GM19324 (cell line): ENCODE data around the gene ARID3C.

Experiments
- ATAC-seq: cut with Tn5 transposase; IDR thresholded peaks from one replicate; pipeline ENCODE4 v1.9.1; 2021; ENCODE audit warnings: mild to moderate bottlenecking, moderate library complexity; ENCODE audit not compliant: unreplicated experiment, low FRiP score

ARID3C gene

DNA sequence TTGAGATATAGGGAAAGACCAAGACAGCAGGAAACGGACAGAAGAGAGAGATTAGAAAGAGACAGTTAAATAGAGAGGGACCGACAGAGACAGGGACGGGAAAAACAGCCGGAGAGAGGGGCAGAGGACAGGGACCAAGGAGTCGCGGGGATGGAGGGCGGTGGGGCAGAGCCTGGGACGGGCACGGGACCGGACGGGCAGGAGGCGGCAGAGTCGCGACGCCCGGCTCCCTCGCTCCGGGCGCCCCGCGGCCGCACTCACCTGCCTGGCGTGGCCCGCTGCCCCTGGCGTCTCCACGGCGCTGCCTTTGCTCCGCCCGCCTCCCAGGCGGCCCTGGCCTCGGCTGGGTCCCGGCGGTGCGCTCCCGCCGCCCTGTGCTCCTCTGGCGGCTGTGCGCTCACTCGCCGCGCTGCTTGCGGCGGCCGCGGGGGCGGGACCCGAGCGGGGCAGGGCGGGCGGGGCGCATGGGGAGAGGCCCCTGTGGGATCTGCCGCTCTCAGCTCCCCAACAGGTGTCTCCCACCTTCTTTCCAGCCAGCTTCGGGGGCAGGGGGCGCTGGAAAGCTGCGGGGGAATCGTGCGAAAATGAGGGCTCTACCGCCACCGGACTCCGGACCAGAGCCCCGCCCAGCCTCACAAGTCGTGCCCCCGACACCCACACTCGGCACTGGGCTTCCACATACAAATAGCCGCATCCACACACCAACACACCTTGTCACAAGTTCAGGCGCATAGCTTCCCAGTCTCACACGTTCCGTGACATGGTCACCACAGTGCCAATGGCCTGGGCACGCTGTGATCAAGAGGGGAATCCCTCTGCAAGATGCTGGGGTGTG lies at the start of gene ARID3C:
TSS of gene ARID3C (minus strand) at position 411 of the 835 bp plus-strand sequence. CDS start 1,052 bp downstream, outside the sequence.
- ATAC-seq, result no peak

DNA sequence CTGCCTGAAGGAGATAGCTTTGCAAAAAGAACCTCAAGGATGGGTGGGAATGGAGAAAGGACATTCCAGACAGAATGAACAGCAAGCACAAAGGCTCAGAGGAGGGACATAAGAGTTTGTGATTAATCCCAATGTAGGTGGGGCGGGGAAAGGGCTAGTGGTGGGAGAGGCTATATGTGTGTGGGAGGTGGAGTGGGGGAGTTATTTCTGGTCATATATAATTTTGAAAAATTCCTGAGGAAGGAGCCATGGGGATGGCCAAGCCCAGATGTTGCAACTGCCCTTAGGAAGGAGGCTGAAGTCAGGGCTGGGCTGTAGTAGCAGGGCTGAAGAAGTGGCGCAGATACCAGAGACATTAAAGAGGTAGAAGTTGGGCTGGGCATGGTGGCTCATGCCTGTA lies 47.0 kb upstream of the ARID3C start:
- no peak for ATAC-seq

DNA sequence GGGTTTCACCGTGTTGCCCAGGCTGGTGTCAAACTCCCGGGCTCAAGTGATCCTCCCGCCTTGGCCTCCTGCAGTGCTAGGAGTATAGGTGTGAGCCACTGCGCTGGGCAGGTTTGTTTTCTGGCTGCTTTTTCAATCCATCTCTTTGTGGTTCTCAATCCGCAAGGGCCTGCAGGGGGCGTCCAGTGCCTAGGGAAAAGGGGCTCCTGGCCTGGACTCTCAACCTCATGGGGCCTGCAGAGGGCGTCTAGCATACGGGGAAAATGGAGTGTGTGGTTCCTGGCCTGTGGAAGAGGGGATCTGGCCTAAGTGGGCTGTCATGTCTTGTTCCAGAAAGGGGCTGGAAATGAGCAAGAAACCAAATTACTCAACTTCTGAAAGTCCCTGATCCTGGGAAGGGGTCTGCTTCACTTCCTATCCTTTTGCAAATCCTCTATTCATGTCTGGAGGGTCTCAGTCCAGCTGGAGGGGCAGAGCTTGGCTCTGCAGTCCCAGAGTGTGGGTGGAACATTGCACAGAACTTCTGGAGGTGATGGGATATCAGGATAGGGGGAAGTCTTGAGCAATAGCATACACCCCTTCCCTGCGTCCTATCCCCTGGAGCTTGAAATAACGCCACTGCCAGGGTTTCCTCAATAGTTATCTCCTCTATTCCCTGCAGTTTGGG lies 46.3 kb upstream of the ARID3C start:
- no peak for ATAC-seq

- ATAC-seq, result no peak
Observed at GRCh38 chr9:34674440-34674839, 45.6 kb upstream of the ARID3C start.

GRCh38 chr9:34671307-34671706 lies 42.4 kb upstream of the ARID3C start:
- no peak for ATAC-seq

GRCh38 chr9:34669809-34670562 lies 41.1 kb upstream of the ARID3C start:
- no peak for ATAC-seq

DNA sequence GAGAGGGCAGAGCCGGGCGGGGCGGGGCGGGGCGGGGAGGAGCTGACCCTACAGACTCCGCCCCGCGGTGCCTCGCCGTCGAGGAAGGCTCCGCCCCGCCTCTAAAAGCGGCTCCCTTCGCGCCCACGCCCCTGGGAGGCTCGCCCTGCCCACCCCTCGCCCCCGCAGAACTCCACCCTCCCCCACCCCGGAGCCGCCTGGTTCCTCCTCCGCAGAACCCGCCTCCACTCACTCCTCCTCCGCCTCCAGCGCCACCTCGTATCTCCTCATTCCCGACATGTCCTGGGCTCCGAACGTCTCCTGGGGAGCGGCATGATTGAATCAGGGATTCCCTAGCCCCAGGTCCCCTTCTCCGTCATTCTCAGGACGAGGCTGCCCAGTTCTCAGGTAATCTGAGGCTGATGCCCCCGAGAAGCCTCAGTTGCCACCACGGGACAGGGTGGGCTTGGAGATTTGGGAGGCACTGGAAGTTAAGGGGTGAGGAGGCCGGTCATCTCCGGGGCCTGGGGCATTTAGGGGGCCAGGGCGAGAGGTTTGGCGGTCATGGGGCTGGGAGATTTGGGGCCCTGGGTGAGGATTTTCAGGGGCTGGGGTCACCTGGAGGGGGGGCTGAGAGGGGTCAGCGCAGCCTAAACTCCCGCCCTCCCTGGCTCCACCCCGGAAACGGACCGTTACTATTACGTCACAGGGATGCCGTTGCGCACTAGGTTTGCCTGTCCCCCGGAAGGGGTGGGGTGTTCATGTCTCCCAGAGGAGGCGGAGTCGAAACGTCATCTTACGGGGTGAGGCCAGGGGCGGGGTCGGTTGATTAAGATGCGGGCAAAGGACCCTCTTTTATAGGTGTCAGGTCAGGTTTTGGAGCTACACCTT lies 36.8 kb upstream of the ARID3C start:
- ATAC-seq, result peak; percentile 74

- peak; percentile 20 for ATAC-seq
Observed at GRCh38 chr9:34665067-34665380, 36.2 kb upstream of the ARID3C start.

GRCh38 chr9:34664281-34665066 lies 35.6 kb upstream of the ARID3C start:
- no peak for ATAC-seq

DNA sequence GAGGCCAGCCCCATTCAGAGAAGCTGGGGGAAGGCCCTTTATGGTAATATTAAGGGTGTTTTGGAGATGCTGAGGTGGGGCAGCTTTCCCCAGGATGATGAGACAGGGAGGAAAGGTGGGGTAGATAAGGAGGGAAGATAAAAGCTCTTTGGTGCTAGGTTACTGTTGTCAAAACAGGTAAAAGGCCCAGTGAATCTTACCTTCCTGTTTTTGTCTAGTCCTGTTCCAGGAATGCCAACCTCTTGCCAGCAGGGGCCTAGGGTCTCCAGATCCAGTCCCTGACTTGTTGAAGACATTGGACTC lies 34.4 kb upstream of the ARID3C start:
- no peak for ATAC-seq

GRCh38 chr9:34662526-34663302 lies 33.8 kb upstream of the ARID3C start, which contains the start of gene CCL27:
TSS of gene CCL27 (minus strand) at chr9:34662657. CDS start at chr9:34662633, 24 bp downstream.
- no peak for ATAC-seq

DNA sequence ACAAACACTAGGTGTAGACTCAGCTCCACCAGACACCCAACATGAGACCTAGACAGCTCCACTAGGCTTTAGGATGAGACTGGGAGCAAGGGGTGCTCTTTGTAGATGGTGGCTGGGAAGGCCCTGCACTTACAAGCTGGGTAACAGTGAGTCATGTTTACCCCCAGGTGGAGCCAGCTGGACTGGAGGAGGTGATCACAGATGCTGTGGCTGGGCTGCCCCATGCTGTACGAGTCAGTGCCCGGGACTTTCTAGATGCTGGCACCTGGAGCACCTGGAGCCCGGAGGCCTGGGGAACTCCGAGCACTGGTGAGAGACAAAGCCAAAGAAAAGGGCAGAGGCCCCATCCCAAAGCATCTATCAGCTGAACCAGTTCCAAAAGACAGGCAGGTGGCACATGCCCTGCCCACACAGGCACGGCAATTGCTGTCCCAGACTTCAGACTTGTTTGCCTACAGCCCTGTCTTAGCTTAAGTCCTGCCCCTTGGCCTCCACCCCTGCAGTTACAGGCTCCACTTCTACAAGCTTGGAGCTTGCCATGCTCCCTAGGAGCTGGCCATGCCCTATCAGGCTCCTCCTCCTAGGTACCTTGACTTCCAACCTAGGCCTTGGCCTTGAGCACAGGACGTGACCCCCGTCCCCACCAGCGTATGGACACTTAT lies 30.9 kb upstream of the ARID3C start:
- no peak for ATAC-seq

- no peak for ATAC-seq
Observed at GRCh38 chr9:34658461-34658860, 29.6 kb upstream of the ARID3C start.

DNA sequence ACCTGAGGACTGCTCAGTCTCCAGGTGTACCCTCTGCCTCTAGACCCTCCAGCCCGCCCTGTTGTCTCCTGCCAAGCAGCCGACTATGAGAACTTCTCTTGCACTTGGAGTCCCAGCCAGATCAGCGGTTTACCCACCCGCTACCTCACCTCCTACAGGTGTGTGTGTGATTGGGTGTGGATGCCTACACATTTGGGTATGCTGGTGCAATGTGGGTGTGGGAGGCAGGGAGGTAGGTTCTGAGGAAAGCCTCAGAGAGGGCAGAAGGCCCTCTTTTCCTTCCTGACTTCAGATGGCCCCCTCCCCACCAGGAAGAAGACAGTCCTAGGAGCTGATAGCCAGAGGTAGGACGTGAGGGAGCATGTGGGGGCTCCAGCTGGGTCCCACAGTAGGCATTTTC lies 28.1 kb upstream of the ARID3C start:
- ATAC-seq, result no peak

GRCh38 chr9:34655394-34655793 lies 26.5 kb upstream of the ARID3C start:
- ATAC-seq, result no peak

DNA sequence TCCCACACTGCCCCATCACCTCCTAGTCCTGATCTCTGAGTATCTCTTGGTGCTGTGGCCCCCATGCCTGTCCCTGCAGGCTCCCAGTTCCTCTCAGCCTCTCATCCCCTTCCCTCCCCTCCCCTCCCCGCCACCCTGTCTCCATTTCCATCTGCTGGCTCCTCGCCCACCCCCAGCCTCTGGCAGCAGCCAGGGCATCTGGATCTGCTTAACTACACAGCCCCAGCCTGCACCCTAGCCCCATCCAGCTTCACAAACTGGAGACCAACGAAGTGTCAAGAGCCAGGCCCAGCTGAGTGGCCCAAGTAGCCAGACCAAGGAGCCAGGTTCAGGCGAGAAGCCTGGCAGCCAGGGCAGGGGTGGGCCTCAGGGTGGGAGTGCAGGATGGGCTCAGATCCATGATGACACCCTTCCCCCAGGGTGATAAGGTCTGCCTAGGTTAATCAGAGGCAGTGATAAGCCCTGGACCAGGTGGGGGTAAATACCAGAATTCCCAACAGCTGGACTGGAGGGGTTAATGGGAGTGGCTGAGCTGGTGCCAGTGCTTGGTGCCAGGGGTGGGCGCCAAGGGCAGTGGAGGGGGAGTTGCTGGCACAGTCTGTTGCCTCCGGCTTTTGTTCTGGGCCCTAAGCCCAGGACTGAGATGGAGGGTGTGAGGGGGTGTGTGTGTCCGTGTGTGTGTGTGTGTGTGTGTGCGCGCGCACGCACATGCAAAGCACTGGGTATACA lies 25.6 kb upstream of the ARID3C start:
- ATAC-seq, result no peak

DNA sequence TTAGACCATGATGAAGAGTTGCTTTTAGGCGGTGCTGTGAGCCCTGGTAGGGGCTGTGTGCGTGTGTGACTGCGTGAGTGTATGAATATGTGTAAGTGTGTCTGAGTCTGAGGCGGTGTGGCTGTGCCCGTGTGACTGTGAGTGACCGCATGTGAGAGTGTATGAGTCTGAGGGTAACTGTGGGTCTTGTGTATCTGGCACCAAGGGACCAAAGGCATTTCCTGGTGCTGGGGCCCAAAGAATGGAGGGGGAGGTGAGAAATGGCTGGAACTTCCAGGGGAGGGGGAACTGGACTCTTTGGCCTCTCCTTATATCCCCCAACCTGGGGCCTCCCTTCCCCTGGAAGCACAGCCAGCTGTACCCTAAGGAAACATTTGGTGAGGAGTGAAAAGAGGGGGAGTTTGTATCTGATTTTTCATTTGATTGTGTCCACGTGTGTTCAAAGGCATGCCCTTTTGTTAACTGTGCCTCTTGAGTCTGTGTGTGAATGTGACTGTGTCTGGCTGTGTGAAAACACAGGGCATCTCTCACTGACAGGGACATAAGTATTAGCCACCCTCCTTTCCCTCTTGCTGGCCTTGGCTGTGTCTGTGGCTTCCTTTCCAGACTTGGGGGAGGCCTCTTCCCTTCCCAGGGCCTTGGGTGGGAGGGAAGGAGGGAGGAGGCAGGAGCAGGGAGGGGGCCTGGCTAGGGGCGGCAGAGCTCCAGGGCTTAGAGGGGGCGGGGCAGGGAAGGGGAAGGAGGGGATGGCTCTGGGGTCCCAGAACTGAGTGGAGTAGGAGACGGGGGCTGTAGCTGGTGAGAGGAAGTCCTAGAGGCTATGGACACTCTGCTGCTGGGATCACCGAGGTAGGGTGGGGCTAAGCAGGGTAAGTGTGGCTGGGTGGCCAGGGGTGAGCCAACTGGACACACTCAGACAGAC lies 24.5 kb upstream of the ARID3C start:
- ATAC-seq, result no peak
